Retinal pigment epithelial cell (primary cell): ENCODE results near the gene ZFP69B.

ENCODE experiments used
- DNase-seq: peaks from one replicate; pipeline ENCODE4 v3.0.0-alpha.2; 2010; ENCODE audit warnings: low read depth
- H3K4me3 ChIP-seq: 2 replicates; pipeline ENCODE4 v1.5.1; 2011; ENCODE audit warnings: mild to moderate bottlenecking, low read length, control low read depth, moderate library complexity
- TF ChIP-seq, protein P1 (sequence below): conservative IDR thresholded peaks from 2 replicates; pipeline ENCODE4 v1.5.1; 2011; ENCODE audit warnings: low read depth, low read length, control low read depth, inconsistent platforms

ZFP69B gene

DNA sequence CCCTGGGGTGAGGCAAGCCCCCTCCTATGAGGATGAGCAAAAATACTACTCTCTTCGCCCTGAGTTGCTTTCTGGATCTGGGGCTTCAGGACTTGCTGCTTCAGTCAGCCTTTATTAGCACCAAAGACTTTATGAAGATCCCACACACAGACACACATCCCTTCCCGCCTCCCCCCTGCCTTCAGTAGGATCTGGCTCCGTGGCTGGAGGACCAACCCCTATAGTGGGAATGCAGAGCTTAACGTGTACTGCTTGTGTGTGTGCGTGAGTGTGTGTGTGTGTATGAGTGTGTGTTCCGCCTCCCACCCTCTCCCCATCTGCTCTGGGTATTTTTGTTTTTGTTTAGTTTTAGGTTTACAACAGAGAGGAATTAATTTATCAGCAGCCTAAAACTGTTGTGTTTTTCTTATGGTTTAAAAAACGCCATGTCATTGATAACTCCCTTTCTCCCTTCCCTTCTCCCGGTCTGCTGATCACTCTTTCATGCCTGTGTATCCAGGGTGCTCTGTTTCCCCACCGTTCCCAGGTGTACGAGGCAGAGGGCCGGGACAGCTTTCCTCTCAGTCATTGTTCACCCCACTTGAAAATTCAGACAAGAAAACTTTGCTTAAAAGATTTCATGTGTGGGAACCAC lies 27.5 kb upstream of the ZFP69B start:
- no peak overlapping the region for H3K4me3 ChIP-seq
- TF ChIP-seq, protein P1, sequence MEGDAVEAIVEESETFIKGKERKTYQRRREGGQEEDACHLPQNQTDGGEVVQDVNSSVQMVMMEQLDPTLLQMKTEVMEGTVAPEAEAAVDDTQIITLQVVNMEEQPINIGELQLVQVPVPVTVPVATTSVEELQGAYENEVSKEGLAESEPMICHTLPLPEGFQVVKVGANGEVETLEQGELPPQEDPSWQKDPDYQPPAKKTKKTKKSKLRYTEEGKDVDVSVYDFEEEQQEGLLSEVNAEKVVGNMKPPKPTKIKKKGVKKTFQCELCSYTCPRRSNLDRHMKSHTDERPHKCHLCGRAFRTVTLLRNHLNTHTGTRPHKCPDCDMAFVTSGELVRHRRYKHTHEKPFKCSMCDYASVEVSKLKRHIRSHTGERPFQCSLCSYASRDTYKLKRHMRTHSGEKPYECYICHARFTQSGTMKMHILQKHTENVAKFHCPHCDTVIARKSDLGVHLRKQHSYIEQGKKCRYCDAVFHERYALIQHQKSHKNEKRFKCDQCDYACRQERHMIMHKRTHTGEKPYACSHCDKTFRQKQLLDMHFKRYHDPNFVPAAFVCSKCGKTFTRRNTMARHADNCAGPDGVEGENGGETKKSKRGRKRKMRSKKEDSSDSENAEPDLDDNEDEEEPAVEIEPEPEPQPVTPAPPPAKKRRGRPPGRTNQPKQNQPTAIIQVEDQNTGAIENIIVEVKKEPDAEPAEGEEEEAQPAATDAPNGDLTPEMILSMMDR = no peak
- no peak for DNase-seq

DNA sequence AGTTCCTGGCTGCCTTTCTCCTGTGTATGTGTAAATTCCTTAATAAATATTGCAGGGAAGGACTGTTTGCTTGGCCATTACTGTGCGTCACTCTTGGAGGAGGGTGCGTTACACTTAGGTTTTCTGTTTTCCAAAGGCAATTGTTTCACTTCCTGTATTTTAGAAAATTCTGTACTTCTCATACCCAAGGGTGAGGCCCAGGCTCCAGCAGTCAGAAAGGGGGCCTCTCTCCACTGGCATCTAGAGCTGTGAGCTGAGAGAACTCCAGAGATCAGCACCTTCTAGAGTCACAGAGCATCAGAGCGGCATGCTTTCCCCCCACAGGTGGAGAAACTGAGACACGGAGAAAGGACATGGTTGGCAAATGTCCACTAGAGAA lies 27.0 kb upstream of the ZFP69B start:
- DNase-seq = no peak
- no peak overlapping the region for H3K4me3 ChIP-seq
- TF ChIP-seq, protein P1 = no peak

DNA sequence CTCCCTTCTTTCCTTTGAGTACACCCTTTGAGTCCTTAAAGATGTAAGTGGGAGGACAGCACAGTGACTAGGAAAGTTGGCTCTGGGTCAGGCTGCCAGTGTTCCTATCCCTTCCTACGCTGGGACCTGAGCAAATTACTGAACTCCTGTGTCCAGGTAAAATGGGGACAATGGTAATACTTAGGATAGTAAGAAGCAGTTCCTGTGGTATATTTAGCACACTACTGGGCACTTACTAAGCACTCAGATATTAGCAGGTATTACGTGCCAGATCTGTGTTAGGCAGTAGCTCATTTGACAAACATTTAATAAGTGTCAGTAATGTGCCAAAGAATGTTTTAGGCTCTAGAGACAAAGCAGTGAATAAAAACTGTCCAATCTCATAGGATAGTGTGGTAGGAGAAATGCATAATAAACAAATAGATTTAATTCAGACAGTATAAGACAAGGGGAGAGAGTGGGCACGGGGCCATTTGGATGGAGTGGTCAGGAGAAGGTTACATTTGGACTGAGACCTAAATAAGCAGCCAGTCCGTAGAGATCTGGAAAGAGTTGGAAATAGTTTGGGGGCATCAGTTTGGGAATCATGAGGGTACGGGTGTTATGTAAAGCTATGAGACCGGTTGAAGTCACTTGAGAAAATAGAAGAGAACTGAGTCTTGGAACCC lies 26.2 kb upstream of the ZFP69B start:
- DNase-seq = no peak
- TF ChIP-seq, protein P1 = no peak
- H3K4me3 ChIP-seq = no peak overlapping the region

DNA sequence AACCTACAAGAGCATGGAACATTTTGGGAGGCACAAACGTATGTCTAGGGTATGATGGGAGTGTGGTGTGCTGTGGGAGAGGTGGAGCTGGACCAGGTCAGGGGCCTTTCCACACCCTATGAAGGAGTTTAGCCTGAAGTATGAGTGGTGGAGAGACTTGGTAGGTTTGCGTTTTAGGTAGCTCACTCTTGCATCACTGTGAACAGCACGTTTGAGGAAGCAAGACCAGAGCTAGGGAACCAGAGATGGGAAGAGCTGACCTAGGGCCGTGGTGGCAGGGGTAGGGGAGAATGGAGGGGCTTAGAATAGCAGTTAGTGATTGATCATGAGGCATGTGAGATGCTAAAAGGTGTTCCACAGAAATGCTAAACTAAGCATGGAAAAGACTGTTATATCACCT lies 25.1 kb upstream of the ZFP69B start:
- TF ChIP-seq, protein P1 = no peak
- DNase-seq = no peak
- H3K4me3 ChIP-seq = no peak overlapping the region

DNA sequence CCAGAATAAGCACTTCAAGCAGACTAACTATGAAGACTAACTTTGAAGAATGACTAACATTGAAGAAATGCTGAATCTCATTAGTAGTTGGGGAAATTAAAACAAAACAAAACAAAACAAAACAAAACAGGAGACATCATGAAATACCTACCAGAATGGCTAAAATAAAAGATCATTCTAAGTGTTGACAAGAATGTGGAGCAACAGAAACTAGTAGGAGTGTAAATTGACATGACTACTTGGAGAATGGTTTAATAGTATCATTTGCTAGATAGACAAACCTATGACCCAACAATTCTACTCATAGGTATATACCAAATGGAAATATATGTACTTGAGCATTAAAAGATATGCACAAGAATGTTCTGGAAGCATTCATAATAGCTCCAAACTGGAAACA lies 18.9 kb upstream of the ZFP69B start:
- TF ChIP-seq, protein P1 = no peak
- no peak for DNase-seq
- no peak overlapping the region for H3K4me3 ChIP-seq

DNA sequence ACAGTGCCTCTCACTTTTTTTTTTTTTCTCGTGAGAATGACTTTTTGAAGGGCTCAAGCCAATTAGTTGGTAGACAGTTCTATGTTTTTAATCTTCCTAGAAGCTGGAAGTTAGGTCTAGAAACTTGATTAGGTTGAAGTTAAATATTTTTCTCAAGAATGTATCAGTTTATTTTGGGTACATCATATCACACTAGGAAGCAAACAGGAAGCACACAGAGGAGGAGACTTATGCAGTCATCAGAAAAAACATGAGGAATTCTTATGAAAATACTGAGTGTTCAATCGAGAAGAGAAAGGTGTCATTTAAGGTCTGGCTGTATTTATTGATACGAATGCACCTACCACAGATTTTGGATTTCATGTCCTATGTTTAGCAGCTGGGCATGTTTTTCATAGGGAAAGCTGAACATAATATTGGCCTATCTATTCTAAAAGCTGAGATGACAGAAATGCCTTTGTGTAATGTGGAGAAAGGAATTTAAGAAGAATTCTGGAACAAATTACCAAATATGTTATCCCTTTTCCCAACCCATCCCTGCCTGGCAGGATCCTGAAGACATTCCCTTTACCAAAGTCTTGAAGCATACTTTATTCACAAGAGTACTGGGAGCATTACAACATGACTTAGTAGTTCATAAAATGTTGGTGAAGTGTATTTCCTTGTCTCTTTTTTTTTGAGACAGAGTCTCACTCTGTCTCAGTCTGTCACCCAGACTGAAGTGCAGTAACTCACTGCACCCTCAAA lies 17.5 kb upstream of the ZFP69B start:
- no peak overlapping the region for H3K4me3 ChIP-seq
- no peak for DNase-seq
- TF ChIP-seq, protein P1 = no peak
